ENCODE results near the gene LINGO1. TPM values are rescaled to one million over a fixed set of nuclear protein-coding genes. Genes with fewer than 3 reads are reported as not detected.
A peak's percentile ranks its signal among the peaks of the same experiment; 100 is the strongest.

LINGO1 gene
- total and polyA plus RNA-seq, 3 donors from 2014 or later = 16.6 to 22.4 (median 16.7) TPM

DNA sequence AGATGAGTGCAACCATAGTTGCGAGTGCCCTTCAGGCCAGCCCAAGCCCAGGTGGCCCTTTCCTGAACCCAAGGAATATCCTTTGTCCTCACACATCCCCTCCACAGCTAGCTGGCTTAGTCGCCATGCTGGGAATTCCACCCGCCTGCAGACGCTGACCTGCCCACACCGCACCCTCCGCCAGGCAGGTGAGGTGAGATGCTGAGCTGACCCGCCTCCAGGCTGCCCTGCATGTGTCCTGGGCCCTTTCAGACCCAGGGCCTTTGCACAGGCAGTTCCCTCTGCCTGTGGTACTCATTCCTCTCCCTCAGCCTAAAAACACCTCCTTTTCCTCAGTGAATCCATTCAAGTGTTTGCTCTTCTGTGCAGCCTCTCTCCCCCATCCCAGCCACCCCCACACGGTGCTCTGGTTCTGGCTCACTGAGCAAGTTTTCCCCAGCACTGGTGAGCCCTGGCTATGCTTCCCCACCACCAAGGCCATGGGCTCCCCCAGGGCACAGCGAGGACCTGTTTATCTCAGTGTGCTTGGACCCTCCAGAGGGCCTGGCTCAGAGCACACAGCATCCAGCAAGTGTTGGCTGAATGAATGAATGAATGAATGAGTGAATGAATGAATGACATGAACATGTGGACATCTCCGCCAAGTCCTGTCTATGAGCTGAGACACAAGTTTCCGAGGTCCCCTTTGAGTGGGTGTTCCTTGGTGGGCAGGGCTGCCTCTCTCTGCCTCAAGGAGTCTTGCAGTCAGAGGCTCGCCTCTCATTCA, 33.0 kb upstream of the LINGO1 start:
- Histone ChIP-seq H3K27me3 (no peaks in the 10 kb centered on the region), H3K4me3 (no peak overlapping the region), H3K4me1 (no peaks in the 10 kb centered on the region), H3K9me3 (no peaks in the 10 kb centered on the region), H3K36me3 (ENCODE audit: low read depth, missing control alignments) (no peaks in the 10 kb centered on the region), H3K27ac (no peak overlapping the region)
- WGBS, 2 donors = 83 to 90% methylated on average over 6 to 12 of the region's 12 CpGs
- no peak for DNase-seq
- intact Hi-C loops (cut with DNase I; ENCODE audit: low total_unique reads) = no loop called here
- TF ChIP-seq POLR2A (IDR thresholded peaks at IDR 0.05) (no peak), CTCF (IDR thresholded peaks at IDR 0.05) (no peak)

- intact Hi-C loops (cut with DNase I; ENCODE audit: low total_unique reads) = no loop called here
- H3K27me3 ChIP-seq = no peaks in the 10 kb centered on the region
- H3K4me1 ChIP-seq = no peaks in the 10 kb centered on the region
- TF ChIP-seq POLR2A (IDR thresholded peaks at IDR 0.05) = no peak
- TF ChIP-seq CTCF (IDR thresholded peaks at IDR 0.05) = no peak
- no peak for DNase-seq
- H3K27ac ChIP-seq = no peak overlapping the region
- no peak overlapping the region for H3K4me3 ChIP-seq
- no peaks in the 10 kb centered on the region for H3K9me3 ChIP-seq
- WGBS, 2 donors = 83 to 84% methylated on average over 5 of the region's 5 CpGs
- H3K36me3 ChIP-seq (ENCODE audit: low read depth, missing control alignments) = no peaks in the 10 kb centered on the region
Observed at GRCh38 chr15:77664428-77664827, 31.7 kb upstream of the LINGO1 start.

DNA sequence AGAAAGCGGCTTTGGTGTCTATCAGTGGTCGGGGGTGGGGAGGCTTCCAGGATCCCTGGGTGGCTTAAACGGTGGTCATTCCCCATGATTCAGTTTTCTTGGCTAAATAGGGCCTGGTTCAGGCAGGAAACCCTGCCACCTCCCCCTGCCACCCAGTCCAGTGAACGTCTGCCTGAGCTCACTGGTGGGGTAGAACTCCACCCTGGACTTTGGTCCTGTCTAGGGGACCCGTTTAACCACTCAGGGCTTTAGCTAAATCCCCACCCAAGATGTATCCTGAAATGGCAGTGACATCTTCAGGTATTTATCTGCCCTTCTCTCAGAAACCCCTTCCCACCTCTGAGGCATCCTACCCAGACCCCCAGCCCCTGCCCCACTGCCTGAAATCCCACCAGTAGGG, 30.5 kb upstream of the LINGO1 start:
- Histone ChIP-seq H3K27ac (no peak overlapping the region), H3K36me3 (ENCODE audit: low read depth, missing control alignments) (no peaks in the 10 kb centered on the region), H3K4me1 (peaks cover 5% of the 10 kb centered on the region), H3K4me3 (no peak overlapping the region), H3K9me3 (no peaks in the 10 kb centered on the region), H3K27me3 (no peaks in the 10 kb centered on the region)
- TF ChIP-seq CTCF (IDR thresholded peaks at IDR 0.05) (no peak), POLR2A (IDR thresholded peaks at IDR 0.05) (no peak)
- intact Hi-C loops (cut with DNase I; ENCODE audit: low total_unique reads) = no loop called here
- 81 to 82% methylated on average over 5 of the region's 5 CpGs for WGBS, 2 donors
- no peak for DNase-seq

DNA sequence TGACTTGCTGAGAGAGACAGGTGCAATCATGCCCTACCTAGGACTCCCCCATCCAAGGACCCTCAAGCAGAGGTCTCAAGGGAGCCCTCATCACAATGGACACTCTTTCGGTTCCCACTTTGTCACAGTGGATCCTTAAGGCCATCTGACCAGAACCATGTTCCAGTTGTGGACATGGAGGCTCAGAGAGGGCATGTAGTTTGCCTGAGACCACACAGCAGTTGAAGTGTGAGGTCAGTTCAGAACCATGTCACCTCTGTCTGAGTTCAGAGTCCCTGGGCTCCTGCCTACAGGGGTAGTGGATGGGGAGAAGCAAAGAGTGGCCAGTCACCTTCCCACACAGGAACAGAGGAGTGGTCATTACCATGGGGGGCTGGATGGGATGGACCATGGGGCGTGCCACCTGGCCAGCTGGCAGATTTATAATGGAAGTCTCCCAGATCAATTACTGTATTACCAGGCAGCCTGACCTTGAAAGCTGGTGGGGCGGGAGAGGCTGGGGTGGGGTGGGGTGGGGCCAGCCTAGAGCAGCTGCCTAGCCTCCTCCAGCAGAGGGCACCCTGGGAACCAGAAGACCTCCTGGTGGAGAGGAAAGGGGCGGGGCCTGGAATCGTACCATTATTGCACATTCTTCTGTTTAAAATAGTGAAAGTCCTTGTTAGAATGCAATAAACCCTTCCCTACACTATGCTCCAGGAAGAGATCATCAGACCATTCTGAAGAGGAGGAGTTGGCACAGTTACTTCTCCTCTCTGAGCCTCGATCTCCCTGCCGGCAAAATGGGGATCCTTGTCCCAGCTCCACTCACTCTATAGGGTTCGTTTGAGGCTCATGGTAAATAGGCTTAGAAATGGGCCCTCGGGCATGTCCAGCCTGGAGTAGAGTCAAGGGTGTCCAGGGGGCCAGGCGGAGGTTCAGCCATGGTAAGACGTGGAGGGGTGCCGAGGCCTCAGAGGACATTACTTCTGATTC, 26.9 kb upstream of the LINGO1 start:
- intact Hi-C loops (cut with DNase I; ENCODE audit: low total_unique reads) = no loop called here
- WGBS, 2 donors = 60% methylated on average over 12 of the region's 12 CpGs
- no peaks in the 10 kb centered on the region for H3K36me3 ChIP-seq (ENCODE audit: low read depth, missing control alignments)
- DNase-seq = peak; percentile 74
- H3K27ac ChIP-seq = no peak overlapping the region
- H3K27me3 ChIP-seq = no peaks in the 10 kb centered on the region
- no peak overlapping the region for H3K4me3 ChIP-seq
- H3K4me1 ChIP-seq = peaks cover 15% of the 10 kb centered on the region
- no peaks in the 10 kb centered on the region for H3K9me3 ChIP-seq
- TF ChIP-seq POLR2A (IDR thresholded peaks at IDR 0.05) = no peak
- peak in 1 of 3 experiments; percentile 31 for TF ChIP-seq CTCF (IDR thresholded peaks at IDR 0.05)
